Inferior parietal cortex (tissue), 1 donor: ENCODE results near the gene SETD4.
"Not testable (repeated sequence)": the region's sequence is repeated elsewhere in the genome, so short reads cannot be mapped to it uniquely, and the experiment has no call there.

Experiments used
- DNase-seq: peaks from one replicate; pipeline ENCODE4 v3.0.0-alpha.2; 2016; ENCODE audit errors: extremely low spot score

Gene SETD4

GRCh38 chr21:36060159-36060921 lies at the start of gene SETD4:
SETD4 (minus strand) TSS chr21:36060526; CDS start chr21:36058888, 1,638 bp downstream.
- DNase-seq: peak; percentile 95

GRCh38 chr21:36109868-36110267 lies 49.5 kb upstream of the SETD4 start:
- no peak for DNase-seq

GRCh38 chr21:36105327-36105842 lies 45.1 kb upstream of the SETD4 start:
- no peak for DNase-seq

GRCh38 chr21:36104317-36105300 lies 44.3 kb upstream of the SETD4 start:
- DNase-seq: peak; percentile 74

GRCh38 chr21:36103434-36103833 lies 43.1 kb upstream of the SETD4 start:
- no peak for DNase-seq

GRCh38 chr21:36100971-36101641 lies 40.8 kb upstream of the SETD4 start:
- DNase-seq: no peak

GRCh38 chr21:36099695-36100211 lies 39.4 kb upstream of the SETD4 start:
- not testable (repeated sequence) for DNase-seq

- DNase-seq: no peak
Measured at GRCh38 chr21:36099000-36099399, 38.7 kb upstream of the SETD4 start.

- no peak for DNase-seq
Measured at GRCh38 chr21:36098182-36098532, 37.8 kb upstream of the SETD4 start.

- no peak for DNase-seq
Measured at GRCh38 chr21:36097427-36098181, 37.3 kb upstream of the SETD4 start.

- no peak for DNase-seq
Measured at GRCh38 chr21:36096398-36097290, 36.3 kb upstream of the SETD4 start.

- DNase-seq: no peak
Measured at GRCh38 chr21:36093512-36093911, 33.2 kb upstream of the SETD4 start.

GRCh38 chr21:36092681-36093080 lies 32.4 kb upstream of the SETD4 start:
- DNase-seq: no peak

GRCh38 chr21:36089946-36090345 lies 29.6 kb upstream of the SETD4 start:
- no peak for DNase-seq

GRCh38 chr21:36087362-36088138 lies 27.2 kb upstream of the SETD4 start:
- peak; percentile 89 for DNase-seq

GRCh38 chr21:36082237-36082664 lies 21.9 kb upstream of the SETD4 start:
- no peak for DNase-seq

GRCh38 chr21:36080386-36080785 lies 20.1 kb upstream of the SETD4 start:
- peak; percentile 55 for DNase-seq

GRCh38 chr21:36079671-36080070 lies 19.3 kb upstream of the SETD4 start:
- DNase-seq: no peak
